ENCODE data around the gene GRN. TPM values are rescaled to one million over a fixed set of nuclear protein-coding genes. Genes with fewer than 3 reads are reported as not detected.
A peak's percentile ranks its signal among the peaks of the same experiment; 100 is the strongest.

GRN gene
- total RNA-seq, 8 experiments from 2014 or later = 19.0 to 448 (median 77.5) TPM

DNA sequence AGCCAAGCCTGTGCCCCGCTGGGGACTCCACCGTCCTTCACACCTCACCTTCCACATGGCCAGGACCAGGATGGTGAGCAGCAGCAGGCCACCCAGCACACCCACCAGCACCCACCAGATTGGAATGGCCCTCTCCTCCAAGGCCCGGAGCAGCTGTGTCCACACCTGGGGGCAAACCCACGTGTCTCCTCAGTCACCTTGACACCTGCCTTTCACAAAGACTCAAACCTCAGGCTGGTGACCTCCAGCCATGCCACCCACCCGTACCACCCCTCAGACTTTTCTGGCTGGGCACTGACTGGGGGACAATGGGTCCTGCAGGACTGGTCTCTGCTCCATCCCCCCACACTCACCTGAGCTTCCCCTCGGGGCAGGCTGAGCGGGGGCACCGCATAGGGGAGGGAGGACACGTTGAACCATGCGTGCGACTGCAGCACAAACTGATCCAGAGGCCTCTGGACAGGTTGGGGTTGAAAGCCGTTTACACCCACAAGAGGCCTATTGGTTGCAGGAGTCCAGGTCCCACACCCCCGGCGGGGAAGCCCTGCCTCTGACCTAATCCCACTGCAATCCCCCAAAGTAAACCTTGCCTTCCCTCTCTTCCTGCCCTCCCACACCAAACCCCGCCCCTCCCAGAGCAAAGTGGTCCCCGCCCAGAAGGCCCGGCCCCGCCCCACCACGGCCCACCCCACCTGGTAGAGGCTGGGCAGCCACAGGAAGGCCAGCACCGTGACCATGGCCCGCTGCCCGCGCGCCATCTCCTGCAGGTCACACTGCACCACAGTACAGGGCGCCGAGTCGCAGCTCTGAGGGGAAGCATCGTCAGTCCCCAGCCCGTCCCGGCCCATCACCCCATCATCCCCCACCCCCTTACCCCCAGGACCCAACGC, 29.4 kb downstream of the GRN start:
- 80% methylated on average over 5 to 7 of the region's 31 CpGs; no CpG with 5 or more reads in 8 of the 10 experiments for WGBS, 10 experiments
- H3K4me3 ChIP-seq = no peak overlapping the region
- H3K4me1 ChIP-seq (replicated peaks in 1 of 2) = peaks cover 0 to 4% of the 10 kb centered on the region in 2 donors
- peak in 7 of 8 experiments; percentile 19 to 43 (median 32) for ATAC-seq (replicated peaks in 6 of 8)
- in situ Hi-C loops (cut with MboI; ENCODE audit: low pct_unique_long_range_greater_than_20kb in 2 of 9, low sequenced_read_pairs in 9 of 9, unreplicated experiment in 9 of 9) = no loop called here
- no peak overlapping the region for H3K27ac ChIP-seq

DNA sequence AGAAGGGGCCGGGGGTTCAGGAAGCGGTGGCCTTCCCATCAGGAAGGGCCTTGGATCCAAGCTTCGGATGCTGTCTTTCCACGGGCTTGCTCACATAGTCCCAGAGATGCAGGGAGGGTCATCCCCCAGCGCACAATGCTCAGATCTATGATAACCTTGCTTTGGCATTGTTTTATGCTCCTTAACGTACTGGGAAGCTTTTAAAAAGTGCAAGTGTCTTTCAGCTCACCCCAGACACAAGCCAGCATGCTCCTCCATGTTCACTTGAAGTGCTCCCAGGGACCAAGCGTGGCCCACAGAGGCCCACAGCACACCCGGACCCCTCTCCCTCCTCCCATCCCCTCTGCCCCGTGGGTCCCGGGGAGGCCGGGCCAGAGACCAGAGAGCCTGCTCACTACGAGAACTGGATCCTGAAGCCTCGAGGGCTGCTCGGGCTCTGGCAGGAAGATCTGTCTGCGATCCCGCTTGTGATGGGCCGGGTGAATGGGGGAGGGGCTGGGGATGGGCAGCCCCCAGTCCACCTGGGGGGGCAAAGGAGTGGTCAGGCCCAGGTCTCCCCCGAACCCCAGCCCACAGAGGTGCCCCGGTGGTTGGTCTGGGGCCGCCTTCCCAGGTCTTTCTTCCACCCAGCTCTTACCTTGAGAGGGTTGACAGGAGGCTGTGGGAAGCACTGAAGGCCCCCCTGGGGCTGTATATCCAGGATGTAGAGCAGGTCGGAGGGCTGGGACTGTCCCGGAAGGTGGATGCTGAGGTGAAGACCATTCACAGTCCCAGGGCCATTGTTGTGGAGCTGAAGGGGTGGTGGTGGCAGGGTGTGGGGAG, 30.3 kb downstream of the GRN start:
- H3K4me3 ChIP-seq = no peak overlapping the region
- 0 to 77% (median 30%) methylated on average over 1 to 7 of the region's 22 CpGs; no CpG with 5 or more reads in 4 of the 10 experiments for WGBS, 10 experiments
- no peak overlapping the region for H3K27ac ChIP-seq
- peak in 6 of 8 experiments; percentile 11 to 41 (median 20) for ATAC-seq (replicated peaks in 6 of 8)
- H3K4me1 ChIP-seq (replicated peaks in 1 of 2) = no peaks in the 10 kb centered on the region
- in situ Hi-C loops (cut with MboI; ENCODE audit: low pct_unique_long_range_greater_than_20kb in 2 of 9, low sequenced_read_pairs in 9 of 9, unreplicated experiment in 9 of 9) = no loop called here

DNA sequence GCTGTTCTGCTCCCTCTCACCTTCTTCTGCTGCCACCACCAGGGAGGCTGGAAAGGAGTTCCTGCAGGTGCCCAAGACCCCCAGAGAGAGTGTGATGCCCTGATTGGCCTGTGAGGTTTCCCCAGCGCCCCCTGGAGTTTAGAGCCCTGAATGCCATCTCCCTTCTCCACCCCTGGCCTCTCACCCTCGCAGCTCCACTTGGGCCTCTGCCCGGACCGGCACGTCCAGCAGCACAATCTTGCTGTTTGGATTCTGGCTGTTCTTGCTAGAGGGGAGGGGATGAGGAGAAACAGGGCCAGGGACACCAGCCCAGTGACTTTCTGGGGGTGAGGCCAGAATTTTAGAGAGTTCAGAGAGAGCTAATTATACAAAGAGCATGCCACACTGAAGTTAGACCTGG, 31.0 kb downstream of the GRN start:
- 0 to 73% (median 30%) methylated on average over 1 to 4 of the region's 5 CpGs; no CpG with 5 or more reads in 6 of the 10 experiments for WGBS, 10 experiments
- in situ Hi-C loops (cut with MboI; ENCODE audit: low pct_unique_long_range_greater_than_20kb in 2 of 9, low sequenced_read_pairs in 9 of 9, unreplicated experiment in 9 of 9) = no loop called here
- Histone ChIP-seq H3K27ac (no peak overlapping the region), H3K4me3 (no peak overlapping the region), H3K4me1 (replicated peaks in 1 of 2) (no peaks in the 10 kb centered on the region)
- ATAC-seq (replicated peaks in 6 of 8) = peak in 6 of 8 experiments; percentile 6 to 83 (median 45)

DNA sequence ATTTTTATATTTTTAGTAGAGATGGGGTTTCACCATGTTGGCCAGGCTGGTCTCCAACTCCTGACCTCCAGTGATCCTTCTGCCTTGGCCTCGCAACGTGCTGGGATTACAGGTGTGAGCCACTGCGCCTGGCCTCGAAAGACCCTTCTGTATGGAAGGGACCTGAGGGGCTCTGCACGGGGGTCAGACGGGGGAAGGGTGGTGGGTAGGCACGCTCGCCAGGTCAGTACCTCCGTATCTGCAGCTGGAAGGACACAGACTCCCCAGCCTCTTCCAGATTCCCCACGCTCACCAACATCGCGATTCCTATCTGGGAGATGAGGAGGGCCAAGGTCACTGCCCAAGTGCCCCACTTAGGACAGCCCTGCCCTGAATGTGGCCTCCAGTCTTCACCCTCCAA, 31.7 kb downstream of the GRN start:
- in situ Hi-C loops (cut with MboI; ENCODE audit: low pct_unique_long_range_greater_than_20kb in 2 of 9, low sequenced_read_pairs in 9 of 9, unreplicated experiment in 9 of 9) = no loop called here
- no peaks in the 10 kb centered on the region for H3K4me1 ChIP-seq (replicated peaks in 1 of 2)
- no peak for ATAC-seq (replicated peaks in 6 of 8)
- H3K4me3 ChIP-seq = no peak overlapping the region
- no peak overlapping the region for H3K27ac ChIP-seq
- 75 to 85% methylated on average over 4 to 8 of the region's 12 CpGs; no CpG with 5 or more reads in 8 of the 10 experiments for WGBS, 10 experiments

DNA sequence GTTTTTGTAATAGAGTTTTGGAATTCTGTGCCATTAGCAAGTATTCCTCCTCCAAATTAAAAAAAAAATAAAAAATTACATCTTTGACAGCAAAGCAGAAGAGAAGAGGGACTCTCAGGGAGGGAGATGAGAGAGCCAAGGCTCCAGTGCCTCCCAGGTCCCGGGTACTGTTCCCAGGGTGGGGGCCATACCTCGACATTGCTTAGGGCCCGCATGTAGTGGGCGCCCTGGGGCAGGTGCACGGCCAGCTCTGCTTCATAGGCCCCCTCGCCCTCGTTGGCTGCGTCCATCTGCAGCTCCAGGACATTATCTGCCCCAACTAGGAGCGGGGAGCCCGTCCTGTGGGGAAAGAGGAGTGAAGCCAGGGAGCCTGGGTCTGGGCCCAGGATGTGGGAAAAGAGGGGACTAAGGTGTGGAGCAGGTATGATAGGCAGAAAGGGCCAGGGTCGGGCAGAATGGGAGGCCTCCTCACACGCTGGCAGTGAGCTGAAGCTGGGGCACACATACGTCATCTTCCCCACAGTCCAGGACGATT, 33.1 kb downstream of the GRN start:
- Histone ChIP-seq H3K4me3 (no peak overlapping the region), H3K27ac (no peak overlapping the region), H3K4me1 (replicated peaks in 1 of 2) (no peaks in the 10 kb centered on the region)
- ATAC-seq (replicated peaks in 6 of 8) = no peak
- WGBS, 10 experiments = 20 to 100% (median 67%) methylated on average over 1 to 10 of the region's 14 CpGs; no CpG with 5 or more reads in 3 of the 10 experiments
- in situ Hi-C loops (cut with MboI; ENCODE audit: low pct_unique_long_range_greater_than_20kb in 2 of 9, low sequenced_read_pairs in 9 of 9, unreplicated experiment in 9 of 9) = no loop called here

DNA sequence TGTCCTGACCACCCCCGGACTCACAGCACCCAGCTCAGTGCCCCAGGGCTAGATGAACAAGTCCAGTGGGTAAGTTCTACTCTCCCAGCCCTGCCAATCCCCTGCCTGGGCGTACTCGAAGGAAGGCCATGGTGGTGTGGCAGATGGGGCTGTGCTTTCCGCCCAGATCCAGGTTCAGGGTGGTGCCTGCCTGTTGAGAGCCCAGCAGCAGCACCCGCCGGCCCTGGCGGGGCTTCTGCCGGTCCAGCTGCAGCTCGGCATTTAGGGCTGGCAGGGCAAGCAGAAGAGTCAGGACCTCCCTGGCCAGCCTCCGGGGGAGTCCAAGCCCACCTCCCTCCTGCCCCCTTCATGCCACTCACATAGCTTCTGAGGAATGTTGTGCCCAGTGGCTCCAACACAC, 34.8 kb downstream of the GRN start:
- H3K27ac ChIP-seq = no peak overlapping the region
- in situ Hi-C loops (cut with MboI; ENCODE audit: low pct_unique_long_range_greater_than_20kb in 2 of 9, low sequenced_read_pairs in 9 of 9, unreplicated experiment in 9 of 9) = no loop called here
- 80% methylated on average over 1 to 2 of the region's 10 CpGs; no CpG with 5 or more reads in 8 of the 10 experiments for WGBS, 10 experiments
- peaks cover 0 to 5% of the 10 kb centered on the region in 2 donors for H3K4me1 ChIP-seq (replicated peaks in 1 of 2)
- H3K4me3 ChIP-seq = no peak overlapping the region
- no peak for ATAC-seq (replicated peaks in 6 of 8)

DNA sequence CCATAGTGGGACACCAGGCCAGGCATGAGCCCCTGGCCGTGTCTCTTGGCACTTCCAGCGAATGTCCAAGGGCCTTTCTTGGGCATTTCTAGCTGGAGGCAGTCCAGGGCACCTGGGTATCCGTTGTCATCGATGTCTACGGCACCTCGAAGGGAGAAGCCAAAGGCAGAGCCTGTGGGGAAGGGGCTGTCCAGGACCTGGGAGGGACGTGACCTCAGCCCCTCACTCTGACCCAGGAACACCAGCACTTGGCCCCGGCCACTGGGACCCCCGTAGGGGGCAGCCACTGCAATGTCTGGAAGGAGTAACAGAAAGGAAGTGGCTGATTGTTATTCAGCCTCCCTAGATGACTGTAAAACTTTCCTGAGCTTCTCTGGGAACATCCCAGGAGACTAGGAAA, 35.7 kb downstream of the GRN start:
- 57 to 96% (median 69%) methylated on average over 3 to 7 of the region's 9 CpGs; no CpG with 5 or more reads in 6 of the 10 experiments for WGBS, 10 experiments
- in situ Hi-C loops (cut with MboI; ENCODE audit: low pct_unique_long_range_greater_than_20kb in 2 of 9, low sequenced_read_pairs in 9 of 9, unreplicated experiment in 9 of 9) = no loop called here
- Histone ChIP-seq H3K4me1 (replicated peaks in 1 of 2) (peaks cover under 1 to 6% of the 10 kb centered on the region in 2 donors), H3K27ac (no peak overlapping the region), H3K4me3 (no peak overlapping the region)
- ATAC-seq (replicated peaks in 6 of 8) = no peak

DNA sequence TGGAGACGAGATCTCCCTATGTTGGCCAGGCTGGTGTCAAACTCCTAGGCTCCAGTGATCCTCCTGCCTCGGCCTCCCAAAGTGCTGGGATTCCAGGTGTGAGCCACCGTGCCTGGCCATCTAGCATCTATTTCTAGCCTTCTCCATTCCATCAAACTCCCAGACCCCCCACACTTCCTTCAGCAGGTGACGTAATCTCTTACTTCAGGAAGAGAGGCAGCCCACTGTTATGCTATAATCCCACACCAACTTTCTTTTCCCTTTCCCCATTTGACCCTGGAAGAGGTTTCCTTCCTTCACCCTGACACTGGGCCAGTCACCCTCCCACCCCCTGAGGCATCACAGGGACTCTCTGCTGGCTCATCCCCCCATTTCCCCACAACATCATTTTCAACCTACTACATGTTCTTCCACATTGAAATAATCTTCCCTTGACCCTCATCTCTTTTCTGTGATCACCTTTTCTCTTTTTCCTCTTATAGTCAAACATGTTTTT, 36.8 kb downstream of the GRN start:
- H3K27ac ChIP-seq = no peak overlapping the region
- in situ Hi-C loops (cut with MboI; ENCODE audit: low pct_unique_long_range_greater_than_20kb in 2 of 9, low sequenced_read_pairs in 9 of 9, unreplicated experiment in 9 of 9) = no loop called here
- no peak overlapping the region for H3K4me3 ChIP-seq
- WGBS, 10 experiments = 30 to 100% (median 68%) methylated on average over 1 to 4 of the region's 4 CpGs; no CpG with 5 or more reads in 4 of the 10 experiments
- peaks cover 2 to 6% of the 10 kb centered on the region in 2 donors for H3K4me1 ChIP-seq (replicated peaks in 1 of 2)
- no peak for ATAC-seq (replicated peaks in 6 of 8)

DNA sequence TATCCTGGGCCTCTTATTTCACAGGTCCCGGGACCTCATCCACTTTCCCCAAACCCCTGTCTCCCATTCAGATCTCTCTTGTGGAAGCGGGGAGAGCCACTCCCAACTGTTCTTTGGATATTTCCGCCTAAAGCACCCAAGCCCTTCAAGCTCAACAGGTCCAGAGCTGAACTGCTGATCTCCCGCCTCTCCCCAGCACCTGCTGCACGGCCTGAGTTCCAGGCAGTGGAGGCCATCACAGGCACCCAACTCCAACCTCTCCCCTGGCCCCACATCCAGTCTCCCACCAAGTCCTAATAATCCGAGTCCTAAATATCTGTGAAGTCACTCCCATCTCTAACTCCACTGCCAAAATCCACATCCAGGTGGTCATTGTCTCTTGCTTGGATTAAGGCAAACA, 37.8 kb downstream of the GRN start:
- in situ Hi-C loops (cut with MboI; ENCODE audit: low pct_unique_long_range_greater_than_20kb in 2 of 9, low sequenced_read_pairs in 9 of 9, unreplicated experiment in 9 of 9) = no loop called here
- Histone ChIP-seq H3K4me3 (no peak overlapping the region), H3K27ac (no peak overlapping the region), H3K4me1 (replicated peaks in 1 of 2) (peaks cover 2 to 6% of the 10 kb centered on the region in 2 donors)
- ATAC-seq (replicated peaks in 6 of 8) = no peak
- 0 to 100% (median 63%) methylated on average over 1 to 5 of the region's 6 CpGs; no CpG with 5 or more reads in 6 of the 10 experiments for WGBS, 10 experiments

DNA sequence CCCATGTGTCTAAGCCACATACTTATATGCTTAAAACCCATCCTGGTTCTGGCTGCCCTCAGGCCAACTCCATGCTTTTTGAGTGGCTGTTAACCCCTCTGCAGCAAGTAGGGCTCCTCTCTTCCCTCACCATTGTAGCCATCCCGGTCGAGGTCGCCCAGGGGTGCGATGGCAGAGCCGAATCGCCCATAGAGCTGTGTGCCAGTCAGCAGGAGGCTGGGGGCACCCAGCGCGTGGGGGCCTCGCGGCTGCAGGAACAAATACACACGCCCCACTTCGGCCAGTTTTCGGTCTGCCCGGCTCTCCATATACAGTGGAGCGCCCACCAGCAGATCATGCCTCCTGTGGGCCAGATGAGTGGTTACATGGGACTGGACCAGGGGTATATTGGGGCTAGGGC, 38.3 kb downstream of the GRN start:
- H3K4me1 ChIP-seq (replicated peaks in 1 of 2) = peaks cover 2 to 6% of the 10 kb centered on the region in 2 donors
- 97 to 100% methylated on average over 1 to 9 of the region's 15 CpGs; no CpG with 5 or more reads in 8 of the 10 experiments for WGBS, 10 experiments
- no peak overlapping the region for H3K4me3 ChIP-seq
- in situ Hi-C loops (cut with MboI; ENCODE audit: low pct_unique_long_range_greater_than_20kb in 2 of 9, low sequenced_read_pairs in 9 of 9, unreplicated experiment in 9 of 9) = no loop called here
- no peak for ATAC-seq (replicated peaks in 6 of 8)
- H3K27ac ChIP-seq = no peak overlapping the region

DNA sequence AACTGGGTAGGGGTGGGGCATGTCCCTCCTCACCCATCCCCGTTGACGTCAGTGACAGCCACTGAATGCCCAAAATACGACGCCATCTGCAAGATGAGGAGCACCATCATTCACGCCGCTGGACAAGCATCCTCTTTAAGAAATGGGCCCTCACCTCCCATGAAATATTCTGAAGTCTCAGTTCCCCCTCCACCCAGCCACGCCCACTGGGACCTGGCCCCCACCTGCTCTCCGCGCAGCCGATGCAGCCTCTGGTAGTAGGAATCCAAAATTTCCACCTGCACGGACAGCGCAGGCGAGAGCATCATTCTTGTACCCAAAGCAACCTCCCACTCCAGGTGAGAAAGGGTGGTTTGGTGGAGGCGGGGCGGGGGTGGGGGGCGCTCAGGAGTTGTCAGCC, 38.8 kb downstream of the GRN start:
- peaks cover 2 to 6% of the 10 kb centered on the region in 2 donors for H3K4me1 ChIP-seq (replicated peaks in 1 of 2)
- no peak overlapping the region for H3K27ac ChIP-seq
- no peak overlapping the region for H3K4me3 ChIP-seq
- in situ Hi-C loops (cut with MboI; ENCODE audit: low pct_unique_long_range_greater_than_20kb in 2 of 9, low sequenced_read_pairs in 9 of 9, unreplicated experiment in 9 of 9) = no loop called here
- ATAC-seq (replicated peaks in 6 of 8) = no peak
- 90 to 100% (median 96%) methylated on average over 2 to 4 of the region's 16 CpGs; no CpG with 5 or more reads in 7 of the 10 experiments for WGBS, 10 experiments

DNA sequence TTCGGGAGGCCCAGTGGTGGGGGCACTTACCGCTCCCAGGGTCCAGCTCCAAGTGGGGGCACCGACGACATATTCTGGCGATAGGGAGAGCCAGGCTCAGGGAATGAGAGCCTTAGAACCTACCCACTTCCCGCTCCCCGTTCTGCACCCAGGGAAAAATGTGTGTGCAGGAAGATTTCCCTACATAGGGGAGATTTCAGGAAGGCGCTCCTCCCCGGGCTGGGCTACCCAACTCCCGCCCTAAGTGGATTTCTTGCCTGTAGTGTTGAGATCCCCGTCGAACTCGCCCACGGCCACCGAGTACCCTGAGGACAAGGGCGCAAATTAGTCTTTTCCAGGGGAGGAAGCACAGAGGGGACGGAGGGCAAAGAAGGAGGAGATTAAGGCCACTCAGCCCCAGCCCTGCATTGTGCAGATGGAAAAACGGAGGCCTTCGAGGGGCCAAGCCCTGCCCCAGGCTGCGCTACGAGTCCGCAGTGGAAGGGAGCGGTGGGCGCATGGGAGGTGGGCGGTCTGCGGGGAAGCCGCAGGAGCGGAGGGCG, 39.2 kb downstream of the GRN start:
- WGBS, 10 experiments = 37 to 41% (median 39%) methylated on average over 6 to 7 of the region's 29 CpGs; no CpG with 5 or more reads in 7 of the 10 experiments

More for the DNA sequence above, 39.2 kb downstream of the GRN start:
- Histone ChIP-seq H3K4me3 (peak overlapping the region in 1 of 5 donors; percentile 47), H3K4me1 (replicated peaks in 1 of 2) (peaks cover 2 to 6% of the 10 kb centered on the region in 2 donors), H3K27ac (no peak overlapping the region)
- no peak for ATAC-seq (replicated peaks in 6 of 8)
- in situ Hi-C loops (cut with MboI; ENCODE audit: low pct_unique_long_range_greater_than_20kb in 2 of 9, low sequenced_read_pairs in 9 of 9, unreplicated experiment in 9 of 9) = no loop called here
